HG03558 (cell line): Measurements from ENCODE around the gene SEMA4C.

Experiments used
- ATAC-seq: cut with Tn5 transposase; IDR thresholded peaks from one replicate; pipeline ENCODE4 v1.9.1; 2021; ENCODE audit warnings: moderate number of reproducible peaks; ENCODE audit not compliant: unreplicated experiment; ENCODE audit errors: extremely low read depth

The SEMA4C gene

DNA sequence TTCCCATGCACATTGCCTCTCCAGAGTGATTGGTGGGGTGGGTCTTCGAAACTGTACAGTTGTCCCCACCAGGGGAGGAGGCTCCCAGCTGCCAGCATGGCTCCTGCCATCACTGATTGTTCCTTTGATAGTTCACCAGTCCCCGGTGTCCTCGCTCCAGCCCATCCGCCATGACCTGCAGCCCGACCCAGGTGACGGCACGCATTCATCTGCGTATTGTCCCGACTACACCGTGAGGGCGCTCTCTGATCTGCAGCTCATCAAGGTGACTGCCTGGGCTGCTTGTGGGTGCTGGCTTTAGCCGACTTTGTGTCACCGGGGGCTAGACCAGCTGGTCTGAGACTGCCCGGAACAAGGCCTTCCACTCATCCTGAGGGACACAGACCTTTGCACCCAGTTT lies 41.4 kb downstream of the SEMA4C start:
- ATAC-seq: no peak

DNA sequence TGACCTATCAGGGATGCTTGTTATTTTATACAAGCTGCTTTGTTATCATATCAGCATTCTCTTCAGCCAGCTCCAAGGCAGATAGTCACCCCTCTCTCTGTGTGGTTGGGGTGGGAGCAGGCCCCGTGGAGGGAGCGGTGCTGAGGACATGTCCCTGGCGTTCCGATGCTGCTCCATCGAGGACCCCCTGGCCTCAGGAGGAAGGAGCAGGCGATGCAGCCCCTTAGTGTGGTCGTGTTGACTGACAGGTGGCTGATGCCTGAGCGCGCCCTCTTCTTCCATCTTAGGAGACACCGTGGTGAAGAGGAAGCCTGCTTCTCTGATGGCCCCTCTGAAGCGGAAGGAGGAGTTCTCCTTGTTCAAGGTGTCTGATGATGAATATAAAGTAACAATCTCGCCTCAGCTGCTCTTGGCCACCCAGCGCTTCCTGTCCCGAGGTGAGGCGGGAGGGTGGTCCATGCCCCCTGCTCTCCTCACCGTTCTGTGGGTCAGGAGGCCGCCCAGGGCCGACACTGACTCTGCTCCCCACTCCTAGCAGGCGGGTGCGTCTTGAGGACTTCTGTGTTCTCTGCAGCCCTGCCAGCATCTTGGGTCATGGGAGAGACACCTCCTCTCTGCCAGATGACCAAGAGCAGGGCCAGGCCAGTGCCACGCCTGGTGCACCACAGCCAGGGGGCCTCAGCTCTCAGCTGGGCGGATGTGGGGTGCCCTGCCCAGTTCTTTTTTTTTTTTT lies 43.2 kb downstream of the SEMA4C start:
- ATAC-seq: no peak

DNA sequence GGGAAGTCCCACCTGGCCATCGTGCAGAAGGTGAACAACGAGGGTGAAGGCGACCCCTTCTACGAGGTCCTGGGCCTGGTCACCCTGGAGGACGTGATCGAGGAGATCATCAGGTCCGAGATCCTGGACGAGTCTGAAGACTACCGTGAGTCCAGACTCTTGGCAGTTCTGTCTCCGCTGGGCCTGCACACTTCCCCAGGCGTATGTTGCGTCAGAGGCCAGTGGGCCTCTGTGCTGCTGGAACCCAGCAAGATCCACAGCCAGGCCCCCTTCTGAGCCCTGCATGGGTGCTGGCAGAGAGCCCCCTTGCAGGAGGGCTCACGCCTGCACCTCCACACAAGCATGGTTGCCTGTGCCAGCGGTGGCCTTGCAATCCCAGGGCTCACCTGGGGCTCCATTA lies 44.8 kb downstream of the SEMA4C start:
- ATAC-seq: no peak

DNA sequence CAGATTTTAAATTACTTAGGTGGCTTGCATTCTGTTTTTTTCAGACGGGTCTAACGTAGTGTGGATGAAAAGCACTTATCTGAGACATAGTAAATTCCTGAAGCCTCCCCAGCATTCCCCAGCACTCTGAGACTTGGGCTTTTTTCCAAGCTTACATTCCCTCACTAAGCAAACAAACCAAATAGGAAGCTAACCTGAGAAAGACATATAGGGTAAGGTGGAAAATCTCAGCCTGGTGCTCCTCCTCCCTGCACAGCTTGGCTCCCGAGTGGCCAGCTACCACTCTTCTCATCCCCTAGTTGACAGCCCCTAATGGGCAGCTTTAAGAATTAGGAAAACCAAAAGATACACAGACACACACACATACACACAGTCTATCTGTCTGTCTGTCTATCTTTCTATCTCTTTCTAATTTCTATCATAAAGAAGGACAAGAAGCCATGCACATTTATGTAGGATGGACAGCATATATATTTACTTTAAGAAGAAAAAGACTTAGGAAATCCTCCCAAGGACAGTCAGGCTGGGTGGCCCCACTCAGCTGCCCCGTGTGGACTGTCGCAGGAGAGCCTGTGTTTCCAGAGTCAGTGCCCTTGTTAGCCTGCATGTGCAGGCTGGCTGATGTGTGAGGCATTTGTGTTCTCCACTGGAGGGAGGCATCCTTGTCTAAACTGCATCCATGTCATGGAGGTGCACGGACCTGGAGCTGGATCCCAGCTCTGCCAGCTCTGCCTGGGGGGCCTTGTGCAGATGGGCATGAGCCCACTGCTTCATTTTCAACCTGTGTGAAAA lies 45.6 kb downstream of the SEMA4C start:
- ATAC-seq: no peak

DNA sequence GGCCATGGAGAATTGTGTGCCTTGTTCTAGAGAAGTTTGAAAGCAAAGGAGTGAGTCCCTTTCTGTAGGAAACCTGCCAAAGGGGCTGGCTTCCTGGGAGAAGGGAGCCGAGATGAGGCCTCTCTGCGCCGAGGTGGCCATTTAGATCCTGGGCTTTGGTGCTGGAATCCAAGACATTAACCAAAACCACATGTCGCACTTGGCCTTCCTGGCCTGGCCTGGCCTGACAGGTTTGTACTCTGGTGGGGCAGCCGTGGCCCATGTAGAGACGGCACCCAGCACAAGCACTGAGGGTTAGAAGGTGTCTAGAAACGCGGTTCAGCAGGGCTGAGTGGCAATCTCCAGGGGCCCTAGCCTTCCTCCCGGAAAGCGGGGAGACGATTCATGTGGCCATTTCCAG lies 46.7 kb downstream of the SEMA4C start:
- no peak for ATAC-seq

GRCh38 chr2:96822786-96823185 lies 47.1 kb downstream of the SEMA4C start:
- ATAC-seq: no peak

- no peak for ATAC-seq
These were observed 48.7 kb downstream of the SEMA4C start for GRCh38 chr2:96821113-96821675.

- no peak for ATAC-seq
These were observed 49.9 kb downstream of the SEMA4C start for GRCh38 chr2:96819876-96820511.

- no peak for ATAC-seq
These were observed 50.6 kb downstream of the SEMA4C start for GRCh38 chr2:96819128-96819875.

- no peak for ATAC-seq
These were observed 52.0 kb downstream of the SEMA4C start for GRCh38 chr2:96817882-96818281.

GRCh38 chr2:96816836-96817702 lies 52.8 kb downstream of the SEMA4C start:
- ATAC-seq: peak; percentile 24

- peak; percentile 41 for ATAC-seq
These were observed 53.6 kb downstream of the SEMA4C start, which contains the start of gene CNNM3 for GRCh38 chr2:96816127-96816835. Gene CNNM3 (plus strand): TSS chr2:96816268. CDS start chr2:96816278, 10 bp downstream.

DNA sequence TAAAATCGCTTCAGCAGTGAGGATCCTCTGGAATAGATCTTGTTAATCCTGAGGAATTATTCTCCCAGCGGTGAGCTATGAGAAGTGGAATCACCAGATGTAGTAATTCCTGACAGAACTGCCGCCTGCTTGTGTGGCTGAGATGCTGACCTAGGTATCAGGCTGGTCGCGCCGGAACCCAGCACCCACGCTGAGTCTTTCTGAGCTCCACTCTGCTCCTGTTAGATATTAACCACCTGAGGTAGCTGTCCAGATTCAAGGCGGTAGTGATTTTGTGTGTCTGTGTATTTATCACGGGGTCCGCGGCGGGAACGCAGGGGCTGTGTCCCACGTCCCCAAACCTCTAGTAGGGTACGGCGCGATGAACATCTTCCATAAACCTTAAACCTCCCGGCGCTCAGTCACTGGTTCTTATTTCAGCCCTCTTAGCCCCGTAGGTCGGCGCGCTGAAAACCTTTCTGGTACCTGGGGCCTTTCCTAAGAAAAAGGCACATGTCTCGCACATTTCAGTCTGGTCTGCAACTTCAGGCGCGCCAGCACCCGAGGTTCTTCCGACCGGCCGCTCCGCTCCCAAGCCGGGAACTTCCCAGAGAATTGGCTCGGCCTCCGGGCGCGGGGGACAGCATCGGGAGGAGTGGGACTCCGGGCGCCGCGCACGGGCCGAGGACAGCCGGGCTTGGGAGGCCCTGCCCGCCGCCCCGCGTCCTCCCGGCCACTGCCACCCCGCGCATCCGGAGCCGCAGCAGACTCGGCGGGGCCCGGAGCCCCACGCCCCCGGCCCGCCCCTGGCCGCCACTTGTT lies 54.4 kb downstream of the SEMA4C start:
- peak; percentile 3 for ATAC-seq

DNA sequence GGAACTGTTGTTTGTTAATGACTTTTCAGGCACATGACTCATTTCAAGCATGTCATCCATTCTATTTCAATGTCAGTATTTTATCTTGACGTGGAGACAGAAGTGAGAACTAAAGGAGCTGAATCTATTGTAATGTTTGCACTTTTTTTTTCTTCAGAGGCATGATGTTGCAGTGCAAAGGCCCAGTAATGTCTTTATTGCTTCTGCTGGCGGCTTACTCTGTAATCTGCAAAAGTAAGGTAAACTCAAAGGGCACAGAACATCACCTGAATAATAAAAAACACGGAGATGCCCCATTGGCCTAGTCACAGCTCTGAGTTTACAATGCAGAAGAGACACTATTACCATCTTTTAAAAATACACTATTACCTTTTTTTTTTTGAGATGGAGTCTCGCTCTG lies 56.2 kb downstream of the SEMA4C start:
- no peak for ATAC-seq

GRCh38 chr2:96811917-96812316 lies 58.0 kb downstream of the SEMA4C start:
- ATAC-seq: no peak

- ATAC-seq: no peak
These were observed 59.1 kb downstream of the SEMA4C start for GRCh38 chr2:96810783-96811192.

- ATAC-seq: no peak
These were observed 59.7 kb downstream of the SEMA4C start for GRCh38 chr2:96809951-96810782.
